NT2/D1 (cell line): ENCODE data around the gene TEC.

Experiments used
- SUZ12 ChIP-seq: IDR thresholded peaks from 2 replicates; pipeline ENCODE4 v1.6.1; 2011; ENCODE audit not compliant: insufficient read length, insufficient read depth; ENCODE audit errors: extremely low read depth
- ZNF274 ChIP-seq: IDR thresholded peaks from 2 replicates; pipeline ENCODE4 v1.6.1; 2011; ENCODE audit warnings: mild to moderate bottlenecking, low read depth, low read length

GRCh38 chr4:48085821-48086589, 183.6 kb downstream of the TEC start:
- no peak for TF ChIP-seq ZNF274
- no peak for TF ChIP-seq SUZ12
